Astrocyte (in vitro differentiated cells and primary cell): ENCODE results near the gene SEMA6A. TPM values are rescaled to one million over a fixed set of nuclear protein-coding genes. Genes with fewer than 3 reads are reported as not detected.

ENCODE experiments used
- DNase-seq: peaks from one replicate; pipeline ENCODE4 v3.0.0-alpha.2; 2010; ENCODE audit warnings: low read depth
- FAIRE-seq: peaks from 2 replicates; lab custom pipeline; 2011; peaks lifted over from hg19 to GRCh38; lab: Jason Lieb, UNC
- H2AFZ ChIP-seq: 2 replicates; pipeline ENCODE4 v1.6.0; 2012; ENCODE audit warnings: low read depth, low read length, inconsistent platforms
- H3K27ac ChIP-seq: 2 replicates; pipeline ENCODE4 v1.5.1; 2011; ENCODE audit warnings: low read depth, low read length, inconsistent platforms
- H3K27me3 ChIP-seq: 2 replicates; pipeline ENCODE4 v1.6.0; 2011; ENCODE audit warnings: low read length, inconsistent platforms; ENCODE audit not compliant: insufficient read depth
- H3K36me3 ChIP-seq: 2 replicates; pipeline ENCODE4 v1.5.1; 2011; ENCODE audit warnings: low read length, inconsistent platforms; ENCODE audit not compliant: insufficient read depth
- H3K4me1 ChIP-seq: 2 replicates; pipeline ENCODE4 v1.5.1; 2011; ENCODE audit warnings: low read length, inconsistent platforms; ENCODE audit not compliant: insufficient read depth
- H3K4me2 ChIP-seq: 2 replicates; pipeline ENCODE4 v1.6.0; 2012; ENCODE audit warnings: low read length, inconsistent platforms
- H3K4me3 ChIP-seq: 2 replicates; pipeline ENCODE4 v1.5.1; 2011; ENCODE audit warnings: low read depth, mild to moderate bottlenecking, low read length, inconsistent platforms; ENCODE audit not compliant: insufficient read depth
- H3K79me2 ChIP-seq: 2 replicates; pipeline ENCODE4 v1.6.0; 2012; ENCODE audit warnings: mild to moderate bottlenecking, low read length, inconsistent platforms; ENCODE audit not compliant: insufficient read depth
- H3K9ac ChIP-seq: 2 replicates; pipeline ENCODE4 v1.6.0; 2012; ENCODE audit warnings: mild to moderate bottlenecking, low read length, inconsistent platforms
- H3K9me3 ChIP-seq: 2 replicates; pipeline ENCODE4 v1.5.1; 2012; ENCODE audit warnings: low read depth, mild to moderate bottlenecking, low read length, inconsistent platforms; ENCODE audit not compliant: insufficient read depth
- H4K20me1 ChIP-seq: 2 replicates; pipeline ENCODE4 v1.6.0; 2012; ENCODE audit warnings: low read length, inconsistent platforms; ENCODE audit not compliant: insufficient read depth
- H3K27ac Mint-ChIP-seq: one replicate; pipeline ENCODE4 v1.8.0; 2021; ENCODE audit warnings: mild to moderate bottlenecking, mixed read lengths; ENCODE audit not compliant: unreplicated experiment
- H3K27me3 Mint-ChIP-seq: one replicate; pipeline ENCODE4 v1.8.0; 2021; ENCODE audit warnings: low read depth, mixed read lengths; ENCODE audit not compliant: unreplicated experiment
- H3K36me3 Mint-ChIP-seq: one replicate; pipeline ENCODE4 v1.8.0; 2021; ENCODE audit warnings: low read depth, mixed read lengths; ENCODE audit not compliant: unreplicated experiment
- H3K4me1 Mint-ChIP-seq: one replicate; pipeline ENCODE4 v1.8.0; 2021; ENCODE audit warnings: low read depth, mixed read lengths; ENCODE audit not compliant: unreplicated experiment
- H3K4me3 Mint-ChIP-seq: one replicate; pipeline ENCODE4 v1.8.0; 2021; ENCODE audit warnings: mild to moderate bottlenecking, moderate library complexity, mixed read lengths; ENCODE audit not compliant: unreplicated experiment
- H3K9me3 Mint-ChIP-seq: one replicate; pipeline ENCODE4 v1.8.0; 2021; ENCODE audit warnings: mild to moderate bottlenecking, mixed read lengths; ENCODE audit not compliant: unreplicated experiment
- EZH2 ChIP-seq: IDR thresholded peaks from 2 replicates; pipeline ENCODE4 v1.6.1; 2012; ENCODE audit warnings: mild to moderate bottlenecking, low read length, inconsistent platforms; ENCODE audit not compliant: insufficient read depth
- total RNA-seq: library from RNA; stranded (reverse); gene quantifications from 2 replicates; pipeline ENCODE4 v1.2.1, GENCODE V29; 2021
- TF ChIP-seq, protein P1 (sequence below): IDR thresholded peaks from 2 replicates; pipeline ENCODE4 v1.5.1; 2011; ENCODE audit warnings: low read depth, mild to moderate bottlenecking, inconsistent platforms, low read length, moderate library complexity; ENCODE audit not compliant: insufficient read depth

The SEMA6A gene
- total RNA-seq, 1 donor from 2014 or later, result 34.2 TPM

DNA sequence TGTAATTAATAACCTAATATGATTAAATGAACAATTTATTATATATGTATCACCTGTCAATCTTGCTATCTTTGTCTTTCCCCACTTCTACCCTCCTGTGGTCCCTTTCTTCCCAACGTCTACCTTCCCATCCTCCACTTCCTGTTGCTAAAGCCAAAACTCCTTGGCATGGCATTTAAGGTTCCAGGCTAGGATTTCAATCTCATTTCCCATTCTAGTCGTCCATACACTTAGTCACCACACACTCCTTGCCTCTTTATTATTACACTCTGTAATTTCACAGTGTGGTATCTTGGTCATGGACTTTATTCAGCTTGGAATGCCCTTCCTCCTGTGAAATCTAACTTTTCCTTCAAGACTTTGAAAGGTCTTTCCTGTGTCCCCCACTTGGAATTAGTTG lies 115.3 kb downstream of the SEMA6A start:
- Histone ChIP-seq H2AFZ (no peak overlapping the region), H3K36me3 (no peaks in the 10 kb centered on the region), H3K27me3 (peaks cover 2% of the 10 kb centered on the region), H3K27ac (no peak overlapping the region), H3K79me2 (no peaks in the 10 kb centered on the region), H4K20me1 (no peaks in the 10 kb centered on the region), H3K9me3 (no peaks in the 10 kb centered on the region), H3K9ac (no peak overlapping the region), H3K4me2 (no peak overlapping the region), H3K4me1 (peaks cover 11% of the 10 kb centered on the region), H3K4me3 (no peak overlapping the region)
- peaks cover 21% of the 10 kb centered on the region for H3K4me1 Mint-ChIP-seq
- H3K4me3 Mint-ChIP-seq, result no peak overlapping the region
- FAIRE-seq, result no peak
- no peaks in the 10 kb centered on the region for H3K27me3 Mint-ChIP-seq
- TF ChIP-seq, protein P1, sequence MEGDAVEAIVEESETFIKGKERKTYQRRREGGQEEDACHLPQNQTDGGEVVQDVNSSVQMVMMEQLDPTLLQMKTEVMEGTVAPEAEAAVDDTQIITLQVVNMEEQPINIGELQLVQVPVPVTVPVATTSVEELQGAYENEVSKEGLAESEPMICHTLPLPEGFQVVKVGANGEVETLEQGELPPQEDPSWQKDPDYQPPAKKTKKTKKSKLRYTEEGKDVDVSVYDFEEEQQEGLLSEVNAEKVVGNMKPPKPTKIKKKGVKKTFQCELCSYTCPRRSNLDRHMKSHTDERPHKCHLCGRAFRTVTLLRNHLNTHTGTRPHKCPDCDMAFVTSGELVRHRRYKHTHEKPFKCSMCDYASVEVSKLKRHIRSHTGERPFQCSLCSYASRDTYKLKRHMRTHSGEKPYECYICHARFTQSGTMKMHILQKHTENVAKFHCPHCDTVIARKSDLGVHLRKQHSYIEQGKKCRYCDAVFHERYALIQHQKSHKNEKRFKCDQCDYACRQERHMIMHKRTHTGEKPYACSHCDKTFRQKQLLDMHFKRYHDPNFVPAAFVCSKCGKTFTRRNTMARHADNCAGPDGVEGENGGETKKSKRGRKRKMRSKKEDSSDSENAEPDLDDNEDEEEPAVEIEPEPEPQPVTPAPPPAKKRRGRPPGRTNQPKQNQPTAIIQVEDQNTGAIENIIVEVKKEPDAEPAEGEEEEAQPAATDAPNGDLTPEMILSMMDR, result no peak
- no peak for TF ChIP-seq EZH2
- no peaks in the 10 kb centered on the region for H3K9me3 Mint-ChIP-seq
- H3K36me3 Mint-ChIP-seq, result no peaks in the 10 kb centered on the region
- no peak for DNase-seq
- H3K27ac Mint-ChIP-seq, result no peak overlapping the region

DNA sequence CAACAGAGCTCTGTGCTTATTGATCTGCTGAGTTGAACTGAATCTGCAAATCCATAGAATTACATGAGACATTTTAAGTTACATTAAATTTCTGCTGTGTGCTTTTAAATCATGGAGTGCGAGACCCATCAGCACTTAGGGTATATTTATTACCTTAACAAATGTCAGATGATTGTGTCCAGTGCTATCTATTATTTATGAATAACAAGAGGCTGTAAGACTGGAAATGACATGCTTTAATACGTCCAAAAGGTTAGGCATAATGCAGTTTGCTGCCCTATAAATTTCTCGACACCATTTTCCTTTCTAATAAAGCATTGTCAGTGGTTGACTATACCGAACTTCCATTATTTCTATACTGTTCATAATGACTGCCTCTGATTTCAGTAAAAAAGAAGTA lies 117.6 kb downstream of the SEMA6A start:
- no peak for TF ChIP-seq EZH2
- TF ChIP-seq, protein P1, result no peak
- Mint-ChIP-seq H3K27ac (no peak overlapping the region), H3K4me1 (peaks cover 42% of the 10 kb centered on the region), H3K27me3 (no peaks in the 10 kb centered on the region), H3K9me3 (no peaks in the 10 kb centered on the region), H3K36me3 (no peaks in the 10 kb centered on the region), H3K4me3 (no peak overlapping the region)
- Histone ChIP-seq H3K27ac (no peak overlapping the region), H3K9ac (no peak overlapping the region), H3K9me3 (no peaks in the 10 kb centered on the region), H2AFZ (no peak overlapping the region), H4K20me1 (no peaks in the 10 kb centered on the region), H3K4me1 (peaks cover 20% of the 10 kb centered on the region), H3K4me2 (no peak overlapping the region), H3K36me3 (no peaks in the 10 kb centered on the region), H3K79me2 (no peaks in the 10 kb centered on the region), H3K27me3 (peaks cover 5% of the 10 kb centered on the region), H3K4me3 (no peak overlapping the region)
- FAIRE-seq, result no peak
- DNase-seq, result no peak

DNA sequence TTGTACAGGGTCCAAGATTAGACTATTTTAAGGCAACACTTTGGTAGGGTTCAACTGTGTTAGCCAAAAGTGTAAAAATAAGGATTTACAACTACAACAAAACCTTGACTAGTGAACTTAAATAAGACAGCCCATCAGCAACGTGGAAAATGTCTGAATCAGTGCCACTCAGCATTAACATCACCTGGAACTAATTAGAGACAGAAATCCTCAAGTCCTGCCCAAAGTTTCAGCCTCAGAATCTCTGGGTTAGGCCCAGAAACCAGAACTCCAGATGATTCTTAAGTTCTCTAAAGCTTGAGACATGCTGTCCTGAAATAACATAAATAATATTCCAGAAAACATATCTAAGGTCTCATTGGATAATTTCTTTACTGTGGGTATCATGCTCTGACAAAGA lies 118.6 kb downstream of the SEMA6A start:
- DNase-seq (no peak), FAIRE-seq (no peak)
- H3K9ac ChIP-seq, result no peak overlapping the region
- peaks cover 20% of the 10 kb centered on the region for H3K4me1 ChIP-seq
- peak overlapping the region; percentile 98 for H3K27ac Mint-ChIP-seq
- peaks cover 43% of the 10 kb centered on the region for H3K4me1 Mint-ChIP-seq
- no peak overlapping the region for H3K4me3 ChIP-seq
- H3K27ac ChIP-seq, result no peak overlapping the region
- H3K36me3 ChIP-seq, result no peaks in the 10 kb centered on the region
- no peaks in the 10 kb centered on the region for H3K27me3 Mint-ChIP-seq
- H3K27me3 ChIP-seq, result peaks cover 7% of the 10 kb centered on the region
- H4K20me1 ChIP-seq, result no peaks in the 10 kb centered on the region
- H2AFZ ChIP-seq, result no peak overlapping the region
- no peak for TF ChIP-seq EZH2
- TF ChIP-seq, protein P1, result no peak
- H3K9me3 ChIP-seq, result no peaks in the 10 kb centered on the region
- no peak overlapping the region for H3K4me2 ChIP-seq
- no peak overlapping the region for H3K4me3 Mint-ChIP-seq
- no peaks in the 10 kb centered on the region for H3K79me2 ChIP-seq
- H3K9me3 Mint-ChIP-seq, result no peaks in the 10 kb centered on the region
- no peaks in the 10 kb centered on the region for H3K36me3 Mint-ChIP-seq
